HG02938 (cell line): Measurements from ENCODE around the gene B4GAT1.
A peak's percentile ranks its signal among the peaks of the same experiment; 100 is the strongest.
"Not testable (repeated sequence)": the region's sequence is repeated elsewhere in the genome, so short reads cannot be mapped to it uniquely, and the experiment has no call there.

ENCODE experiments used
- ATAC-seq: cut with Tn5 transposase; IDR thresholded peaks from one replicate; pipeline ENCODE4 v1.9.1; 2021; ENCODE audit warnings: mild to moderate bottlenecking, moderate library complexity; ENCODE audit not compliant: unreplicated experiment

B4GAT1 gene

DNA sequence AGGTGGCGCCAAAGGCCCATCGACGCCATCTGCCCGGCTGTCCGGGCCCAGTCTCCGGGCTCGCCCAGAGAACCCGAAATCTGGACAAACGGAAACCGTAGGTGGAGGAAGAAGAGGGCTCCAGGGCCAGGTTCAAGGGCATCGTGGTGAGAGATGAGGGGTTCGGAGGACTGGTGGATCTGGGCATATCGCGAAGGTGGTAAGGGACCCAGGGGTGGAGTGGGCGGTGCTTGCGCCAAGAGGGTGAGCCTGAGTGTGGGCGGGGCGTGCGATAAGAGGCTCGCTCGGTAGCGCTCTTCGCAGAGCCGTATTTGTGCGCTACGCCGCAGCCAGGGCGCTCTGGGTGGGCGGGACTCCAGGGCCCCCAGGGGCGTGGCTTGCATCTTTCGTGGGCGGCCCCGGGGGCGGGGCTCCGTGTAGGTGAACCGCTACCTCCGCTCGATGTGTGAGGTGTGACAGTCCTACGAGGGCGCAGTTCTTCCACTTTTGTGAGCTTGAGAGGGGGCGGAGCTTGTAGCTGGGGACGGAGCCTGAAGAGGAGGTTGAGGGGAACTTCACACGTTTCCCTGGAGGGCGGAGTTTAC, 35.4 kb downstream of the B4GAT1 start:
- ATAC-seq: peak; percentile 55

DNA sequence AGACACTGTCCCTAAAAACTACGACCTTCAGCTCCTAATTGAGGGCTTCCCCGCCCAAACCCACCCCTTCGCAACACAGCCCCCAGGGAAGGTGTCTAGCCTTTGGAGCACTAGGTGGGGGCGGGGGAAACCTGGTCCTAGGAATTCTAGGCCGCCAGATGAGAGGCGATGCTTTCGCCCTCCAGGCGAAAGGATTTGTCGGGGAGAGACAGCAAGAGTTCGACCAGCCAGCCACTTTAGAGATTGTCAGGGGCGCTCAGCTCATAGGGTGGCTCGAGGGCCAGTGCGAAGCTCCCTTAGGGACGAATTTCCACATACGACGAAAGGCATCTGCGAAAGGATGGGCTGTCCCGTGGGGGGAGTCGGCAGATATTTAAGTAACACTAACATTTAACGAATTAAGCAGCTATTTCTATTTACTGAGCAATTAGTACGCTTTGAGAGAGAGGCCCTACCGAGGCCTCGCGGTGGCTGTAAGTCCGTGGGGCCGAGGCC, 35.9 kb downstream of the B4GAT1 start:
- ATAC-seq: no peak

DNA sequence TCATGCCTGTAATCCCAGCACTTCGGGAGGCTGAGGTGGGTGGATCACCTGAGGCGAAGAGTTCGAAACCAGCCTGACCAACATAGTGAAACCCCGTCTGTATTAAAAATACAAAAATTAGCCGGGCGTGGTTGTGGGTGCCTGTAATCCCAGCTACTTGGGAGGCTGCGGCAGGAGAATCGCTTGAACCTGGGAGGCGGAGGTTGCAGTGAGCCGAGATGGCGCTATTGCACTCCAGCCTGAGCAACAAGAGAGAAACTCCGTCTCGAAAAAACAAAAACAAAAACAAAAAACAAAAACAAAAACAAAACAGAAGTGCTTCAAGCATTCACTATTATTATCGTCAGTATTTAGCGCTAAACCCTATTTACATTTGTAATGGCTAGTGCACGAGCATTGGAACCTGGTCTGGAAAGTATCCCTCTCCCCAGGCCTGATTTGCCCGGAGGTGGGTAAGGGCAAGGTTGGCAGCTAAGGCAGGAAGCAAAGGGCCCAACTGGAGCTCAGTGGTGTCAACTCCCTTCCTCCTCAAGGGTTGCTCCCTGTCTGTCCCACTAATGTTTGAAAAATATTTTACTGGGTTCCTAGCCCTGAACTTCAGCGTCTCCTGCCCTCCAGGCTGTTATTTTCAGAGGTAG, 36.5 kb downstream of the B4GAT1 start:
- not testable (repeated sequence) for ATAC-seq

DNA sequence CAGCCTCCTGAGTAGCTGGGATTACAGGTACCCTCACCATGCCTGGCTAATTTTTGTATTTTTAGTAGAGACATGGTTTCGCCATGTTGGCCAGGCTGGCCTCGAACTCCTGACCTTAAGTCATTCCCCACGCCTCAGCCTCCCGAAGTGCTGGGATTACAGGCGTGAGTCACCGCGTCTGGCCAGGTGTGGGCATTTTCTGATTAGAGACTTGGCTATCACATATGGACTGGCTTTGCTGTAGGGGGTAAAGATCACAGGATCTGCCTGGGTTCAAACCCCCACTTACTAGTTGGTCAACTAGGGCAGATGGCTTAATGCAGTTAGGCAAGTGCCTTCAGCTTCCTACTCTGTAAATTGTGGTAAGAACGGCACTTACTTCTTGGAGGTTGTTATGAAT, 37.1 kb downstream of the B4GAT1 start:
- no peak for ATAC-seq

DNA sequence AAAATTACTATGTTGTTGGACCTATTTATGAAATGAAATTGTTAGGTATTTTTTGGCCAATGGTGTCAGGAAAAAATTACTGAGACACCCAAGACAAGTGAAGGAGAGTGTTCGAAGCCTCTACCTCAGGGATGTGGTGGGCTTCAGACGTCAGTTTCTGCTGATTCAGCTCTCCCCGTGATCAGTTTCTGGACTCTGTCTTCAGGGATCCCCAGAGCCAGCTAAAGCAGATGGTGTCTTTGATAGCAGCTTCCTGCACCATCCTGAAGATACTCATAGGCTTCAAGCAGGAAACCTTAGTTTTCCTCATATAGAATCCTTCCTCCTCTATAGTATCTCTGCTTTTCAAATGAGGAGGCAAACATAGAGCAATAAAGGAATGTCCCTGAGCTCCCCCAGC, 38.0 kb downstream of the B4GAT1 start:
- no peak for ATAC-seq

DNA sequence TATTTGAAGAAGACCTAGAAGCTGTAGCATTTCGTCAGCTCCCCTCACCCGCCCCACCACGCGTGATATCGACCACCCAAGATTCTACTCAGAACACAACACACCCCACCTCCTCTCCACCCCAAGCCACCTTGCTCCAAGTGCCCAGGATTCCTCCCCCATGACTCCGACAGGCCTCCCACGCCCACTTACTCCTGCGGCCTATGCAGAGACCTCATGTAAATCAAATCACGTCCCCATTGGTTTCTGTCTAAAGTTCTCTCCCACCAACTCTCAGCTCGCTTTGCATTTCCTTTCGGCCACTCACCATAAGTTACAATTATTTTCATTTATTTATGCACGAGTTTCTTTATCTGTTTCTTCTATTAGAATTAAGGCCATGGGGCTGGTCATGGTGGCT, 44.8 kb downstream of the B4GAT1 start:
- ATAC-seq: no peak

DNA sequence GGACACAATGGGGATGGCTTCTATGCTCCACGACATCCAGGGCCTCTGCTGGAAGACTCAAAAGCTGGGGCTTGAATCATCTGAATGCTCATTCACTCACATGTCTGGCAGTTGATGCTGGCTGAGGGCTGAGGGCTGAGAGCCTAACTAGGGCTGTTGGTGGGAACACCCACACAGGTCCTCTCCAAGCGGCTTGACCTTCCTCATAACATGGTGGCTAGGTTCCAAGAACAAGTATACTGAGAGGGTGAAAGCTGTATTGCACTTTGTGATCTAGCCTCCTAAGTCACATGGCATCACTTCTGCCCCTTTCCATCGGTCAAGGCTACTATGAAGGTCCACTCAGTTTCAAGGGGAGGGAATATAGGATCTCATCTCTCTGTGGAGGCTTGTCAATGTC, 48.2 kb downstream of the B4GAT1 start:
- no peak for ATAC-seq

DNA sequence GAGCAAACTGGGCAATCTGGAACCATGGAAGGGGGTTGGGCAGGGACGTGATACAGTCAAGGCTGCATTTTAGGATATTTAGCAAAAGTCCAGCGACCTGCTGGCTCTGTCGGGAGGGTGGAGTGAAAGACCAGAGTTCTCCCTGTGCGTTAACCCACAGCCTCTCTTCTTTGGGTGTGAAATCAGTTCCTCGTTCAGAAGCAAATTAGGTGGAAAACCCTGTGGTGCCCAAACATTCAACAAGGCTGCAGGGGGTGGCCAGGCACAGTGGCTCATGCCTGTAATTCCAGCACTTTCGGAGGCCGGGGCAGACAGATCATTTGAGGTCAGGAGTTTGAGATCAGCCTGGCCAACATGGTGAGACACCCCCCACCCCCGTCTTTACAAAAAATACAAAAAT, 49.8 kb downstream of the B4GAT1 start:
- ATAC-seq: no peak
